Endothelial cell of umbilical vein (primary cell): ENCODE data around the gene CCDC197. TPM values are rescaled to one million over a fixed set of nuclear protein-coding genes. Genes with fewer than 3 reads are reported as not detected.

Source experiments
- BruUV-seq: library from RNA; stranded (reverse); fragments of 400-500 nt; replicated peaks from 2 replicates; lab custom pipeline; 2021; lab: Mats Ljungman, UMichigan
- CTCF ChIA-PET: fragments of 300-600, 350-600 bp; sonication (Branson Sonifier 250); formaldehyde crosslinking; loops from one replicate; lab custom pipeline; 2021; ENCODE audit warnings: antibody characterized with exemption, inconsistent platforms; lab: Charles Lee
- POLR2A ChIA-PET: fragments of 300-600, 350-600 bp; sonication (Branson Sonifier 250); formaldehyde crosslinking; loops from one replicate; lab custom pipeline; 2021; ENCODE audit warnings: antibody characterized with exemption, inconsistent platforms; lab: Charles Lee
- DNase-seq: peaks from one replicate; pipeline ENCODE4 v3.0.0-alpha.2; 2011; ENCODE audit warnings: low read depth, low spot score
- FAIRE-seq: peaks from 2 replicates; lab custom pipeline; 2011; peaks lifted over from hg19 to GRCh38; lab: Jason Lieb, UNC
- H2AFZ ChIP-seq: 2 replicates; pipeline ENCODE4 v1.6.0; 2012; ENCODE audit warnings: low read depth, low read length, control low read depth, inconsistent platforms
- H3K27ac ChIP-seq: 2 replicates; pipeline ENCODE4 v1.5.1; 2011; ENCODE audit warnings: low read depth, mild to moderate bottlenecking, control low read depth, low read length, moderate library complexity; ENCODE audit not compliant: insufficient read depth
- H3K27me3 ChIP-seq, 2 experiments: 2 replicates each; pipeline versions ENCODE4 v1.6.0 to v1.6.1; 2011; ENCODE audit warnings: low read length in 2 of 2, mixed read lengths in 1 of 2; ENCODE audit not compliant: control insufficient read depth in 2 of 2, insufficient read depth in 2 of 2
- H3K36me3 ChIP-seq, 2 experiments: 2 replicates in 1 of 2; 3 replicates in 1 of 2; pipeline ENCODE4 v1.5.1; 2011; ENCODE audit warnings: low read length in 2 of 2, mild to moderate bottlenecking in 1 of 2, moderate library complexity in 1 of 2; ENCODE audit not compliant: control insufficient read depth in 2 of 2, insufficient read depth in 2 of 2; ENCODE audit errors: extremely low read depth in 1 of 2
- H3K4me1 ChIP-seq: 3 replicates; pipeline ENCODE4 v1.5.1; 2011; ENCODE audit warnings: mild to moderate bottlenecking, low read length; ENCODE audit not compliant: control insufficient read depth, insufficient read depth; ENCODE audit errors: extremely low read depth
- H3K4me2 ChIP-seq: 2 replicates; pipeline ENCODE4 v1.6.1; 2011; ENCODE audit warnings: low read length, control low read depth, mixed read lengths; ENCODE audit not compliant: insufficient read depth
- H3K4me3 ChIP-seq, 3 experiments: fragments of 200-600 bp in 1 of 3; sonication (generic), shearing (Covaris generic) in 1 of 3; replicated peaks in 1 of 3; 2 replicates each; pipeline ENCODE4 v1.5.1; 2011 to 2016; ENCODE audit warnings: control low read depth in 3 of 3, low read length in 3 of 3, mild to moderate bottlenecking in 2 of 3, inconsistent platforms in 1 of 3, low read depth in 1 of 3, moderate library complexity in 1 of 3; ENCODE audit not compliant: insufficient read depth in 1 of 3
- H3K79me2 ChIP-seq: 2 replicates; pipeline ENCODE4 v1.6.0; 2012; ENCODE audit warnings: low read length, inconsistent platforms; ENCODE audit not compliant: control insufficient read depth, insufficient read depth
- H3K9ac ChIP-seq: replicated peaks from 2 replicates; pipeline ENCODE3; 2011; ENCODE audit warnings: low read length, control low read depth; ENCODE audit not compliant: insufficient read depth; ENCODE audit errors: extremely low read depth
- H3K9me1 ChIP-seq: replicated peaks from 3 replicates; pipeline ENCODE4 v1.6.0; 2011; ENCODE audit warnings: mild to moderate bottlenecking, low read length; ENCODE audit not compliant: control insufficient read depth, insufficient read depth; ENCODE audit errors: extremely low read depth
- H3K9me3 ChIP-seq: replicated peaks from 2 replicates; pipeline ENCODE4 v1.5.1; 2012; ENCODE audit warnings: low read length, inconsistent platforms; ENCODE audit not compliant: control insufficient read depth, insufficient read depth
- H4K20me1 ChIP-seq: replicated peaks from 2 replicates; pipeline ENCODE3; 2011; ENCODE audit warnings: mild to moderate bottlenecking, low read length; ENCODE audit not compliant: control insufficient read depth, insufficient read depth; ENCODE audit errors: extremely low read depth
- CTCF ChIP-seq, 2 donors: IDR thresholded peaks; 1 replicate in 1 of 2; 2 replicates in 1 of 2; pipeline ENCODE4 v1.5.1; 2011; ENCODE audit warnings: low read length in 2 of 2, mild to moderate bottlenecking in 2 of 2, moderate library complexity in 2 of 2, control low read depth in 1 of 2, inconsistent platforms in 1 of 2, low read depth in 1 of 2; ENCODE audit not compliant: insufficient read depth in 1 of 2; ENCODE audit errors: extremely low read depth in 1 of 2
- EZH2 ChIP-seq: IDR thresholded peaks from 2 replicates; pipeline ENCODE4 v1.6.1; 2012; ENCODE audit warnings: borderline replicate concordance, low read depth, mild to moderate bottlenecking, moderate library complexity, low read length, inconsistent platforms; ENCODE audit not compliant: severe bottlenecking
- FOS ChIP-seq: IDR thresholded peaks from 2 replicates; pipeline ENCODE4 v1.6.1; 2011; ENCODE audit warnings: mild to moderate bottlenecking, low read length, moderate library complexity, borderline replicate concordance; ENCODE audit not compliant: insufficient read depth
- GATA2 ChIP-seq: IDR thresholded peaks from 2 replicates; pipeline ENCODE4 v1.7.0; 2011; ENCODE audit warnings: low read depth, mild to moderate bottlenecking, moderate library complexity, mixed read lengths, low read length; ENCODE audit not compliant: insufficient read length, insufficient read depth
- JUN ChIP-seq: IDR thresholded peaks from 2 replicates; pipeline ENCODE4 v1.6.1; 2011; ENCODE audit warnings: borderline replicate concordance, low read depth; ENCODE audit not compliant: insufficient read length, insufficient read depth
- MAX ChIP-seq: IDR thresholded peaks from 2 replicates; pipeline ENCODE4 v1.6.1; 2011; ENCODE audit not compliant: insufficient read depth, insufficient read length
- MYC ChIP-seq: IDR thresholded peaks from one replicate; pipeline ENCODE4 v1.6.1; 2011; ENCODE audit warnings: mild to moderate bottlenecking, low read depth, low read length
- POLR2A ChIP-seq: IDR thresholded peaks from 2 replicates; pipeline ENCODE4 v1.6.1; 2012; ENCODE audit warnings: low read depth, mild to moderate bottlenecking, control low read depth, low read length
- POLR2AphosphoS5 ChIP-seq: IDR thresholded peaks from 2 replicates; pipeline ENCODE4 v1.6.1; 2012; ENCODE audit warnings: low read depth, mild to moderate bottlenecking, control low read depth, low read length, moderate library complexity; ENCODE audit not compliant: insufficient read depth
- dilution Hi-C: fragments of 300-500 bp; cut with MboI; formaldehyde crosslinking; loops from one replicate; pipeline ENCODE4 v1.15.0; 2019; ENCODE audit warnings: low sequenced_read_pairs; ENCODE audit not compliant: extremely low pct_ligation_motif_present
- intact Hi-C: fragments of 100-400 bp; cut with micrococcal nuclease; formaldehyde crosslinking; loops from one replicate; pipeline ENCODE4 v1.10.0; 2022
- polyA plus RNA-seq, 4 experiments: library from polyadenylated mRNA; depleted of rRNA in 3 of 4; stranded (reverse) in 3 of 4; unstranded in 1 of 4; fragments of >200 nt; gene quantifications; 2 replicates each; pipeline versions ENCODE4 v1.2.1 to v1.2.3, GENCODE V29; 2011 to 2012; ENCODE audit warnings: missing spikeins in 1 of 4
- total RNA-seq: library from RNA; stranded (reverse); gene quantifications from 2 replicates; pipeline ENCODE4 v1.2.3, GENCODE V29; 2021

The CCDC197 gene
- total and polyA plus RNA-seq, 2 donors (not counting 3 experiments of a cell fraction or from before 2014, with no cell fraction given) = not detected

- Histone ChIP-seq H3K9ac (no peak overlapping the region), H3K4me2 (no peak overlapping the region), H3K27me3 (no peaks in the 10 kb centered on the region), H3K4me3 (no peak overlapping the region), H3K4me1 (no peaks in the 10 kb centered on the region), H3K27ac (no peak overlapping the region), H2AFZ (no peak overlapping the region), H3K9me1 (no peaks in the 10 kb centered on the region), H3K9me3 (no peaks in the 10 kb centered on the region), H3K36me3 (no peaks in the 10 kb centered on the region), H4K20me1 (no peaks in the 10 kb centered on the region), H3K79me2 (no peaks in the 10 kb centered on the region)
- dilution Hi-C loops (no loop called here), intact Hi-C loops (loop anchor here (10.0 kb wide), 1 partner anchor 349 kb away; no protein-coding TSS in a partner anchor)
- no TSS peak for BruUV-seq
- ChIA-PET POLR2A (no interaction called here), CTCF (interaction anchor here (0.6 to 12.5 kb wide), 3 partner anchors 14 to 64 kb away, joined by 4 to 368 read pairs (median 5); no protein-coding TSS in a partner anchor)
- TF ChIP-seq POLR2AphosphoS5 (no peak), JUN (no peak), MYC (no peak), EZH2 (no peak), FOS (no peak), GATA2 (no peak), POLR2A (no peak), CTCF (IDR thresholded peaks at IDR 0.05; ENCODE audit: extremely low read depth in 1 of 2, insufficient read depth in 1 of 2, low read depth in 1 of 2, low read length in 2 of 2) (no peak), MAX (no peak)
- DNase-seq = no peak
- FAIRE-seq = no peak
These were observed 6.3 kb downstream of the CCDC197 start for GRCh38 chr14:94003397-94003796.
